ENCODE data around the gene LYL1.

The LYL1 gene

GRCh38 chr19:13128583-13128982 lies 25.9 kb upstream of the LYL1 start:
- no peak for DNase-seq

GRCh38 chr19:13127811-13128575 lies 25.3 kb upstream of the LYL1 start:
- no peak for DNase-seq

GRCh38 chr19:13127051-13127450 lies 24.4 kb upstream of the LYL1 start:
- no peak for DNase-seq

GRCh38 chr19:13122980-13123957 lies 20.6 kb upstream of the LYL1 start:
- DNase-seq = no peak

DNA sequence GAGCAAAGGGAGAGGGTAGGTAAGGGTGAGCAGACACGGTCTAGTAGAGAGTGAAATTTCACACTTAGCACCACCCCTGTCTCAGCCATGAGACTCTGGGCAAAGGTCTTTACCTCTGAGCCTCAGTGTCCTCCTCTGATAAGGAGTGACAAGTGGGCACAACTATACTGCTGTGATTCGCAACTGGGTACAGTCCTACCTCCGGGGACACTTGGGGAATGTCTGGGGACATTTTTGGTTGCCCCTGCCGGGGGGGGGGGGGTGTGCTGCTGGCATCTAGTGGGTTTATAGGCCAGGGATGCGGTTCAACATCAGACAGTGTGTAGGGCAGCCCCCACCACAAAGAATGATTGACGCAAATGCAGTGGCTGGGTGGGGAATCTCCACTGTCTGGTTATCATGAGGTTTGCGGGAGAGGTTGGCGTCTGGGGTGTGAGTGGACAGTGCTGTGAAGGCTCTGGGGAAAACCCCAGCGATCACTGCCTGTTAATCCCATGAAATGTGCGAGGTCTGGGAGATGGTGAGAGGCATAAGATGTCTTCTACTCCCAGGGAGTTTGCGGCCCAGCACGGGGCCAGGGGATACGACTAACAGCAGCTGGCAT lies 19.7 kb upstream of the LYL1 start:
- no peak for DNase-seq

GRCh38 chr19:13121551-13122274 lies 19.1 kb upstream of the LYL1 start:
- no peak for DNase-seq

DNA sequence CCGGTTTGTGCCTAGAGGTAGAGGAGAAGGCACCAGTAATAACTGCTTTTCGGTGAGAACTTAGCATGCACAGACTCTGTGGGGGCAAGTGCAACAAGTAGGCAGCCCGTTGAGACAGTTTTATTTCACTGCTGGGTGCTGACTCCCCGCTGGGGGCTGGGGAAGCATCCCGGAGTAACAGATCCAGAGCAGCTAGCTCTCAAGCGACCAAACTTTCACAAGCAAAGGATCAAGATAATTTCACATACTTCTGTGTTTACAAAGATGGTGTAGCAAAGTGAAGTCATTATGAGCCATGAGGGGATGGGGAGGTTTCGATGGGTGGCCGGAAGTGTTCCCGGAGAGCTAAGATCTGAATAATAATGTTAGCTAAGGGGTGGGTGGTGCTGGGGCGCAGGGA lies 18.2 kb upstream of the LYL1 start:
- no peak for DNase-seq

DNA sequence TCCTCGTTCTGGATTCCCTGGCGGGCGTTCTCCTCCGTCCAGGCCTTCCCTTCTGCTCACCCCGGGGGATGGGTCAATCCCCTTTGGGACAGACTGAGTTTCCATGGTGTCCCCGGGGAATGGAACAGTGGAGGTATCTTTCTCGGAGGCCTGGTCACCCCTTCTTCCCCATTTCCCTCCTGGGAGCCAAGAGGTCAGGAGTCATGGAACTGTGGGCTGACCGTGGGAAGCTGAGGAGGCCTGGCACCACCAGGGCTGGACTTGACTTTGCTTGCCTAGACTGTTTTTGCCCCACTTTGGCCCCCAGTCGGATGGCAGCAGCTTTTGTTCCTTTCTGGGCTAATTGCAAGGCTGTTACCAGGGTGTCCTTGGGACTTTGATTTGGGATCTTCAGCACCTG lies 17.4 kb upstream of the LYL1 start:
- no peak for DNase-seq

GRCh38 chr19:13119627-13120026 lies 17.0 kb upstream of the LYL1 start:
- DNase-seq = no peak

DNA sequence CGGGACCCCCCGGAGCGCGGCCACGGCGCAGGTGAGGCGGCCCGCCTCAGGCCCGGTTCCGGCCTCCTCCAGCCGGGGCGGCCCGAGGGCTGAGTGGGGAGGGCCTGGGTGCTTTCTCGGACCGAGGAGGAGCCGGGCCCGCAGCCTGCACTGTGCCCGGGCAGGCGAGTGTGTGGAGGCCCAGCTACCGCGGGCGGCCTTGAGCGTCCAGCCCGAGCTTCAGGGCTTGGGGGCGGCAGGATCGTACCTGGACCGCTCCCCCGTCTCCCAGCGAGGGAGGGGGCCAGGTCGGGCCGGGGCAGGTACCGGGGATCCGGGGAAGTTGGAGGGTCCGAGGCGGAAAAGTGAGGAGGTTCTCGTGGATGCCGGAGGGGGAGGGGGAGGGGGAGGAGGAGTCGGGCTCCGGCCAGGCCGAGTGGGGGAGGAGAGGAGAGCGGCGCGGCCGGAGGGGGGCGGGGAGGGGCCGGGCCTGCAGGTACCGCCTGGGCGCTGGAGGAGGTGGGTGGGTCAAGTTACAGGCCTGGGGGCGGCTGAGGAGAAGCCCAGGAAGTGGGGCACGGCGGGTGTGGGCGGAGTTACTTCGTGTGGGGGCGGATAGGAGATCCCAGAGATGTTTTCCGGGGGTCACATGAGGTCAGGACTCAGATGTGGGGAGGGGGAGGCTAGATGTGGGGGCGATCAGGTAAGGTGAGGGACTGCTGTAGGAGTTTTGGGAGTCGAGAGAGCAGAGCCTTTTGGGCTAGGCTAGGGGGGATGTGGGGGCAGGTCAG lies 16.0 kb upstream of the LYL1 start:
- DNase-seq = no peak

DNA sequence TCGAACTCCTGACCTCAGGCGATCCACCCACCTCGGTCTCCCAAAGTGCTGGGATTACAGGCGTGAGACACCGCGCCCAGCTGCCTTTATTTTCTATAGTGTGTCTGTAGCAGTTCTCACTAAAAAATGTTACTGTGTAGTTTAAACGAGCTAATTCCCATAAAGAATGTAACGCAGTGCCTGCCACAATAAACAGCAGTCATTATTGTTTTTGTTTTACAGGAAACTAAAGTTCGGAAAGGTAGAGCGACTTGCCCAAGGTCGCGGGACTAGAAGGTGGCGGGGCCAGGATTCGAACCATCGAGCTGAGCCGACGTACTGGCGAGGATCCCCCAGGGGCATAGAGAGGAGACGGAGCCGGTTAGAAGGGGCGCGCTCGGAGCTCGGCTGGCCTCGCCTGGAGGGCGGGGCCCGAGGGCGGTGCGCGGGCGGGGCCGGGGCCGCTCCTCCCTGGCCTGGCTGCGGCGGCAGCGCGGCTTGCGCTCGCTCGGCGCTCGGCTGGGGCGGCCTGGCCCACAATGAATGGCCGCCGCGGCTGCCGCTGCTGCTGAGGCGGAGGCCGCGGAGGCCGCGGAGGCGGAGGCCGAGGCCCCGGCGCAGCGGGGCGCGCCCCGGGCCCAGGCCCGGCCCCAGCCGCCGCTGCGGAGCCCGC lies 15.2 kb upstream of the LYL1 start, which contains the start of gene NACC1:
TSS of gene NACC1 (plus strand) at position 493 of the 652 bp plus-strand sequence. CDS start 16,944 bp downstream, outside the sequence.
- peak; percentile 67 to 91 (median 70) for DNase-seq

- no peak for DNase-seq
Observed at GRCh38 chr19:13117176-13117771, 14.6 kb upstream of the LYL1 start.

DNA sequence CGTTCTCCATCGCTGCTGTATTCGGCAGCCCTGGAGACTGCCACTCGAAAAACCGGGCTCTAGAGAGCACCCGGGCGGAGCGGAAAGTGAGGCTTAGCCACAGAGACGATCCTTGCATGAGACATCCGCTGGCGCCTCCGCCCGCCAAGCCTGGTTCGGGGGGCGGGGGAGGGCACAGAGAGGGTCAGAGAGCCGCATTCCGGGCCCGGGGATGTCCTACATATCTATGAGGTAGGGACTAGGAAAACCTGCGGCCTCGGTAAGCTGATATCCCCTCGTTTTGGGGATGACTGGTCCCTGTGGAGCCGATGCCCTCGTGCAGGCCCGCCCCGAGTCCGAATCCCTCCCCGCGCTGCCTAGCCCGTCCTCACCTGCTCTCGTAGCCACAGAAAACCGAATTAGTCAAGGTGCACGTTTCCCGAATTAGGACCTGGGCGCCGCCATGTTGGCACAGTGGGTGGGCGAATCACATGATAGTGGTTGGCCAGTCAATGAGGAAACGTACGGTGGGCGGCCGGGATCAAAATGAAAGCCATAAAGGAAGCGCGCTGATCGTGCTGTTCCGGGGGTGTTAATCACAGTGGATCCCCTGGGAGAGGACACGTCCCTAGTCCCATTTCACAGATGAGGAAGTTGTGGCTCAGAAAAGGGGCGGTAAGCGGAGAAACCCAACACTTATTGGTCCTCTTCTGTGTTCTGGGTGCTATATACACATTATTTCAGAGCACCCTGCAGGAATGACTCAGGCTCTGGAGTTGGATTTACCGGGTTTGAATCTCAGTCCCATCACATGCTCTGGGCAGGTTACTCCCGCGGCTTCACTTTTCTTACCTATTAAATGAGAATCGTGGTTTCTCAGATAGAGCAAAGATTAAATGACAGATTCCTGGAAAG lies 13.9 kb upstream of the LYL1 start, which contains the start of gene TRMT1:
TSS of gene TRMT1 (minus strand) at position 459 of the 894 bp plus-strand sequence. CDS start at position 118, 341 bp downstream.
- DNase-seq = peak; percentile 74 to 77 (median 75)

- no peak for DNase-seq
Observed at GRCh38 chr19:13115936-13116281, 13.3 kb upstream of the LYL1 start.

GRCh38 chr19:13112555-13112954 lies 9.9 kb upstream of the LYL1 start:
- DNase-seq = no peak

DNA sequence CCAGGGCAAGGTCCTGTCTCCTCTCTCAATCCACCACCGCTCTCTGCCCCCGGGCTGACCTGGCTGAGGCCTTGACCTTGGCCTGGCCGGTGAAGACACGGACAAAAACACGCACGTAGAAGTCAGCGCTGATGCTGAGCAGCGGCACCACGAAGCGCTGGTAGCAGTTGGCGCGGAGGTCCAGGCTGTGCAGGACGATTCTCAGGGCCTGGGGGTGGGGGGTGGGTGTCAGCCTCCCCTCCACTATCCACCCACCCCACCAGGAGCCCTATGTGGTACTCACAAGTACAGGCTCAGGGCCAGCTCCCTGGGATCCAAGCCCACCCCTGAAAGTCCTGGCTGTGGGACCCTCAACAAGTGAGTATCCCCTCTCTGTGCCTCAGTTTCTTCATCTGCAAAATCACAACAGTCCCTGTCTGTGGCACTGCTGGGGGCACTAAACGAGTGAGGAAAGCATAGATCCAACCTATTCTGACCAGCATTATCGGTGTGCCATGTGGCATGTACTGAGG lies 7.5 kb upstream of the LYL1 start:
- DNase-seq = no peak

DNA sequence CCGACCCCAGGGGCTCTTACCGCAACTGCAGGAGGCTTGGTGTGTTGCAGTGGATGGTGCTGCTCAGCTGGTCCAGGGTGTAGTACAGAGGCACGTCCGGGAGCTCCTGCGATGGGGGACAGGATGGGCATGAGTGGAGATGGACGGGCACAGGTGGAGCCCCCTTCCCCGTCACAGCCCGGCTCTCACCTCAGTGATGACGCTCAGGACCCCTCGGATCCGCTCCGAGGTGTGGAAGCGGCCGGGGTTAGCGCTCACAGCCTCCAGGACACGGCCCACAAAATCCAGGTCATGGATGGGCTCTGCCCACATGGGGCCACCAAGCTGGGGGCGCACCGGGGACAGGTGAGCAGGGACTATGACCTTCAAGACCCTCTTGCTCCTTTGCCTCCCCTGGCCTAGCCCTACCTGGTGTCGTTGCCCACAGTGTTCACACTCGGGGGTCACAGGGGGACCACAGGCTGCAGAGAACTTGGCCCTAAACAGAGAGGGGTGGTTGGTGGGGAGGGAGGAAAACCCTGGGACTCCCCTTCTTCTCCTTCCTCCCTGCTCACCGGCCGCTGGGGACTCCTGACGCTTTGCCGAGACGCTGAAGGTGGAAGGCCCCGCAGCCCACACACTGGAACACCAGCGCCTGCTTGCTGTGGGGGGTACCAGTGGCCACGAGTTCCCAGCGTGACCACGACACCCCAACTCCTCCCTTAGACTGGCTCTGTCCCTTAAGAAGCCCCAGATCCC lies 6.9 kb upstream of the LYL1 start:
- no peak for DNase-seq

DNA sequence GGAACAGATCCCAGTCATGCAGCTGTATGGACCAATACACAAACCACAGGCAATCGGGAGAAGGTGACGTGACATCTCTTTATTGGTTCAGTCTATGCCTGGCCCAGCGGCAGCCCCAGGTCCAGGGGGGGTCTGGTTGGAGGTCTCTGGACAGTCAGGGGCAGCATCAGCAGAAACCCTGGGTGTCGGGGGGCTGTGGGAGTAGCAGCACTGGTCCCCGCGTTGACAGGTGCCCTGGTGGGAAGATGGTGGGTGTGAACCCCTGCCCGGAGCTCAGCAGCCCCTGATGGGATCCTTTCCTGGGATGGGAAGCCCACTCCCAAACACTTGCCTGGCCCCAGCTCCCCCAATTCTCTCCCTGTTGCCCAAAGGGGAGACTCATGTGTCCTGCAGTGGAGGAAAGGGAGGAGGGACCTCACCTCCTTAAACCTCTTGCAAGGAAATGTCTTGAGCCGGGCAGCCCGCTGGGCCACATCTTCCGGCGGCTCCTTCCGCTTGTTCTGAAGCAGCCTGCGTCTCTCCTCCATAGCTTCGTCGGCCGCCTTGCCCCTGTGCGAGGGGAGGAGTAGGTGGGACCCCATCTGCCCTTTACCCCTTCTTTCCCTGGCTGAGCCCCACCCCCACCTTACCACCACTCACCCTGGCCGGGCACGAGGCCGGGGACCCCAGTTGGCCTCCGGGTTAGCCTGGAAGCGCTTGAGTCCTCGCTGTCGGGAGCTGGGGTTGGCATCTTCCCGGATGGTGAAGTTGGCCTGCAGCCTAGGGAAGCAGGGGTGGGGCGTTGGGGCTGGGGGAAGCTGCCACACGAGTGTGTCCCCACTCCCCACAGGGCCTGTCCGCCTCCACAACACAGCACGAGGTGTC lies 2.4 kb upstream of the LYL1 start:
- DNase-seq = peak in 1 of 4 experiments; percentile 30
